SK-N-SH treated with all-trans-retinoic acid at 6 μM for 48 hours (cell line): ENCODE measurements around the gene PARP2.

Experiments used
- ARNTL ChIP-seq: fragments of 450-650 bp; formaldehyde crosslinking; IDR thresholded peaks from 2 replicates; pipeline ENCODE4 v1.5.0; 2020; ENCODE audit warnings: low read depth, mild to moderate bottlenecking, moderate library complexity, borderline replicate concordance
- ESRRG ChIP-seq: fragments of 250-450 bp; sonication (Bioruptor Pico); IDR thresholded peaks from 2 replicates; pipeline ENCODE4 v1.6.1; 2021; ENCODE audit warnings: mild to moderate bottlenecking

GRCh38 chr14:20294636-20295035 lies 48.8 kb upstream of the PARP2 start:
- TF ChIP-seq ESRRG (CRISPR knock-in tag) (no peak), ARNTL (no peak)
